ENCODE results near the gene CDH23.

The CDH23 gene

GRCh38 chr10:71717056-71717455 lies 320.3 kb downstream of the CDH23 start:
- Mint-ChIP-seq H3K27ac (peak overlapping the region; percentile 100), H3K36me3 (no peaks in the 10 kb centered on the region), H3K9me3 (no peaks in the 10 kb centered on the region), H3K4me1 (peaks cover 58% of the 10 kb centered on the region), H3K4me3 (no peak overlapping the region)
- no peak for DNase-seq (ENCODE audit: low spot score in 2 of 2)
- ATAC-seq, result no peak

DNA sequence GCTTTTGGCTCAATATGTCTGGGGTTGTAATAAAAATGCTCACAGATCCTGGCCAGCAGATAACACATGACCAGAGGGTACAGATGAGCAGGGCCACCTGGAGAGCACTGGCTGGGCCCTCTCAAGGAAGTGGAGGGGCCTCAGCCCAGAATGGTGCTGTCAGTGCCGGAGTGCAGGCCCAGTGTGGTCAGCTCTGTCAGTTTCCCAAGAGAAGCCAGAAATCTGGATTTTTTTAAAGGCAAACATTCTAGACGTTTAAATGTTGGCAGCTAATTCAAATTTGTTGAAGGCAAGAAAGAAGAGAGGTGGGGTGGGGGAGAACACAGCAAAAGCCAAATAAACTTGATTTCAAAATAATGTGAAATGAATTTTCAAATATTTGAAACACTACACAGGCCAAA lies 320.8 kb downstream of the CDH23 start:
- DNase-seq (ENCODE audit: low spot score in 2 of 2) (no peak), ATAC-seq (no peak)
- Mint-ChIP-seq H3K36me3 (no peaks in the 10 kb centered on the region), H3K27ac (peak overlapping the region; percentile 100), H3K4me3 (no peak overlapping the region), H3K9me3 (no peaks in the 10 kb centered on the region), H3K4me1 (peaks cover 60% of the 10 kb centered on the region)

DNA sequence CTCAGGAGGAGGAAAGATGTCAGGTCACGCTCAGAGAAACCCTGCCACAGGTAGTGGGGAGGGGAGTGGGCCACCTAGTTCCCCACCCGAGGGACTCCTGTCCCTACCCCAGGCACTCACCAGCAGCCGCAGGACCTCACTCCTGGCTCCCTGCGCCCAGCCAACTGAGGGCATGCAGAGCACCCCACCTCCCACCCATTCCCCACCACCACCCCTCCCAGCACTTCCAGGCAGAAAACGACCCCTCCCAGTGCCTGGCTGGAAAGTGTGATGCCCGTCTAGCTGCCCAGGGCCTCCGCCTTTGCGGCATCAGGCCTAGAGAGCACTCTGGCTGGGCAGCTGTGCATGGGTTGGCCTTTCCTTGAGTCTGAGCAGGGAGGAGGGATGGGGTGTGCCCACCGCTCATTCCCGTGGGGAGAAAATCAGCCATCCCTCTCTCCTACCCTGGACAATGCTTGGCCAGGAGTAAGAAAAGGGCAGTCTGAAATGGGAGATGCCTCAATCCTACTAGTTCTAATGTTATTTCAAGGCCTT lies 321.5 kb downstream of the CDH23 start:
- Mint-ChIP-seq H3K27ac (no peak overlapping the region), H3K9me3 (no peaks in the 10 kb centered on the region), H3K4me3 (no peak overlapping the region), H3K4me1 (peaks cover 60% of the 10 kb centered on the region), H3K36me3 (no peaks in the 10 kb centered on the region)
- DNase-seq (ENCODE audit: low spot score in 2 of 2), result no peak
- ATAC-seq, result no peak

- no peaks in the 10 kb centered on the region for H3K36me3 Mint-ChIP-seq
- H3K27ac Mint-ChIP-seq, result peak overlapping the region; percentile 48
- no peak overlapping the region for H3K4me3 Mint-ChIP-seq
- DNase-seq (ENCODE audit: low spot score in 2 of 2) (no peak), ATAC-seq (no peak)
- no peaks in the 10 kb centered on the region for H3K9me3 Mint-ChIP-seq
- H3K4me1 Mint-ChIP-seq, result peaks cover 60% of the 10 kb centered on the region
Measured at GRCh38 chr10:71719042-71719441, 322.3 kb downstream of the CDH23 start.

- DNase-seq (ENCODE audit: low spot score in 2 of 2) (no peak), ATAC-seq (no peak)
- Mint-ChIP-seq H3K4me1 (peaks cover 60% of the 10 kb centered on the region), H3K27ac (peak within 1 kb of the TSS; percentile 48), H3K36me3 (no peaks in the 10 kb centered on the region), H3K4me3 (no peak within 1 kb of the TSS), H3K9me3 (no peaks in the 10 kb centered on the region)
Measured at GRCh38 chr10:71719464-71720201, 322.9 kb downstream of the CDH23 start, which contains the start of gene C10orf105. Gene C10orf105, minus strand, starts transcription at chr10:71719778. Its CDS starts 3,441 bp downstream, at chr10:71716337.

- H3K4me3 Mint-ChIP-seq, result no peak overlapping the region
- ATAC-seq (no peak), DNase-seq (ENCODE audit: low spot score in 2 of 2) (no peak)
- H3K36me3 Mint-ChIP-seq, result no peaks in the 10 kb centered on the region
- H3K9me3 Mint-ChIP-seq, result no peaks in the 10 kb centered on the region
- peak overlapping the region; percentile 48 for H3K27ac Mint-ChIP-seq
- peaks cover 60% of the 10 kb centered on the region for H3K4me1 Mint-ChIP-seq
Measured at GRCh38 chr10:71720288-71720687, 323.6 kb downstream of the CDH23 start.

DNA sequence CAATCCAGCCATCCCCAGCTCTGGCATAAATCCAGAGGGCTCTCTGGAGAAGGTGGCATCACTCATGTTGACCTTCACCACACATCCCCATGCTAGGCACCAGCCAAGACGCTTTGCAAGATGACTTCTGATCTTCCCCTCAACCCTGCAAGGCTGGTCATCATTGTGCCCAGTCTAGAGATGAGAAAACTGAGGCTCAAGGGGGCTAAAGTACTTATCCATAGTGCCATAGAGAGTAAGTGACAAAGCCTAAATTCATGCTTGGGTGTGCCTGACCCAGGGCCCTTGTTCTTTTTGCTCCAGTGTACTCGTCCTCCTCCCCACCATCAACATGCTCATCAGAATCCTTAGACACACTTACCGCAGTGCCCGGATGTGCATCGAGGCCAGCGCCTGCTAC lies 324.6 kb downstream of the CDH23 start:
- no peaks in the 10 kb centered on the region for H3K9me3 Mint-ChIP-seq
- no peak overlapping the region for H3K4me3 Mint-ChIP-seq
- ATAC-seq (no peak), DNase-seq (ENCODE audit: low spot score in 2 of 2) (no peak)
- H3K27ac Mint-ChIP-seq, result peak overlapping the region; percentile 96
- peaks cover 60% of the 10 kb centered on the region for H3K4me1 Mint-ChIP-seq
- H3K36me3 Mint-ChIP-seq, result peaks cover 4% of the 10 kb centered on the region

- DNase-seq (ENCODE audit: low spot score in 2 of 2) (no peak), ATAC-seq (no peak)
- Mint-ChIP-seq H3K36me3 (peaks cover 7% of the 10 kb centered on the region), H3K4me3 (no peak overlapping the region), H3K27ac (peak overlapping the region; percentile 96), H3K4me1 (peaks cover 74% of the 10 kb centered on the region), H3K9me3 (no peaks in the 10 kb centered on the region)
Measured at GRCh38 chr10:71722849-71723248, 326.1 kb downstream of the CDH23 start.

DNA sequence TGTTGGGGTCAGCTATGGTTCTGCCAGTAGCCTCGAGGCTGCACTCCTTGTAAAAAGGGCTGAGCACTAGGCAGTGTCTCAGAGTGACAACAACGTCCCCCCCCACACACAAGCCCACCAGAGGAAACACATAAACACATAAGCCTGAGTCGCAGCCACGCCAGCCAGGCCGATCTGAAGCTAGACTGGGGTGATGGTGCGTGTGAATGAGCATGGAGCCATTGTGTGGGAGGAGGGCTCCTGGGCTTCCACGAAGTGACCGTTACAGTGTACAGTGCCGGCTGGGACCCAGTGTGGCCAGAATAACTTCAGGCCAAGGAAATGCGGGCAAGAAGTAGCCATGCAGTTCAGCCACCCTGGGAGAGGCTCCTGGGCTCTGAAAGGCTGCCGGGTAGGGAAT lies 326.6 kb downstream of the CDH23 start:
- Mint-ChIP-seq H3K27ac (peak overlapping the region; percentile 96), H3K4me1 (peaks cover 79% of the 10 kb centered on the region), H3K4me3 (peak overlapping the region; percentile 8), H3K36me3 (peaks cover 7% of the 10 kb centered on the region), H3K9me3 (no peaks in the 10 kb centered on the region)
- no peak for ATAC-seq
- DNase-seq (ENCODE audit: low spot score in 2 of 2), result no peak

DNA sequence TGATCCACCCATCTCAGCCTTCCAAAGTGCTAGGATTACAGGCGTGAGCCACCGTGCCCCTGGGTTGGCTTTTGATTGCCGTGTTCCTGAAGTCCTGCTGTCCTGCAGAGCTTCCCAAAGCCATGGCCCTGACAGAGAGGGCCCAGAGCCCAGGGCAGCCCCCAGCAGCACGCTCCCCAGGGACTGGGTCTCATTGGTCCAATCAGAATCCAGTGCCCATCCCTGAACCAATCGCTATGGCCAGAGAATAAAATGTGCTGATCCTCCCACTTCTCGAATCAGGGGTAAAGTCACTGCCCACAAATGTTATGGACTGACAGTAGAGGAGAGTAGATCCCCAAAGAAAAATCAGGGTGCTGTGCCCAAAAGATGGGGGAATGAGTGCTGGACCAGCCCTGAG lies 327.8 kb downstream of the CDH23 start:
- no peak overlapping the region for H3K4me3 Mint-ChIP-seq

DNA sequence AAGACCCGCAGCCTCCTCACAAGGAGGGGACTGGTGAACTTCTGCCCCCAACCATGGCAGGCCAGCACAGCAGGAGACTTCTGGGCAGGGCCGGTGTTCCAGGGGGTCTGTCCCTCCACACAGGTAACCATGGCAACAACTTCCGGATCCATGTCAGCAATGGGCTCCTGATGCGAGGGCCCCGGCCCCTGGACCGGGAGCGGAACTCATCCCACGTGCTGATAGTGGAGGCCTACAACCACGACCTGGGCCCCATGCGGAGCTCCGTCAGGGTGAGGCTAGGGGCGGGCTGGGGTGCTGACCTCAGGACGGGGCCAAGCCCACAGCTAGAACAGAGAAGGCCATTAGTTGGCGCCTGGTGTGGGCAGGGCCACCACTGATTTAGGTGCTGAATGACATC lies 328.5 kb downstream of the CDH23 start:
- ATAC-seq (no peak), DNase-seq (ENCODE audit: low spot score in 2 of 2) (no peak)
- peaks cover 7% of the 10 kb centered on the region for H3K36me3 Mint-ChIP-seq
- H3K27ac Mint-ChIP-seq, result peak overlapping the region; percentile 96
- peaks cover 91% of the 10 kb centered on the region for H3K4me1 Mint-ChIP-seq
- H3K9me3 Mint-ChIP-seq, result no peaks in the 10 kb centered on the region
- H3K4me3 Mint-ChIP-seq, result peak overlapping the region; percentile 67

More for the DNA sequence above, 327.8 kb downstream of the CDH23 start:
- ATAC-seq, result no peak
- peaks cover 7% of the 10 kb centered on the region for H3K36me3 Mint-ChIP-seq
- H3K27ac Mint-ChIP-seq, result peak overlapping the region; percentile 96
- no peaks in the 10 kb centered on the region for H3K9me3 Mint-ChIP-seq
- no peak for DNase-seq (ENCODE audit: low spot score in 2 of 2)
- peaks cover 89% of the 10 kb centered on the region for H3K4me1 Mint-ChIP-seq

GRCh38 chr10:71725998-71726579 lies 329.4 kb downstream of the CDH23 start:
- Mint-ChIP-seq H3K36me3 (peaks cover 7% of the 10 kb centered on the region), H3K4me1 (peaks cover 94% of the 10 kb centered on the region), H3K9me3 (no peaks in the 10 kb centered on the region), H3K4me3 (peak overlapping the region; percentile 67), H3K27ac (peak overlapping the region; percentile 96)
- DNase-seq (ENCODE audit: low spot score in 2 of 2) (peak; percentile 61 to 85), ATAC-seq (peak; percentile 84)

DNA sequence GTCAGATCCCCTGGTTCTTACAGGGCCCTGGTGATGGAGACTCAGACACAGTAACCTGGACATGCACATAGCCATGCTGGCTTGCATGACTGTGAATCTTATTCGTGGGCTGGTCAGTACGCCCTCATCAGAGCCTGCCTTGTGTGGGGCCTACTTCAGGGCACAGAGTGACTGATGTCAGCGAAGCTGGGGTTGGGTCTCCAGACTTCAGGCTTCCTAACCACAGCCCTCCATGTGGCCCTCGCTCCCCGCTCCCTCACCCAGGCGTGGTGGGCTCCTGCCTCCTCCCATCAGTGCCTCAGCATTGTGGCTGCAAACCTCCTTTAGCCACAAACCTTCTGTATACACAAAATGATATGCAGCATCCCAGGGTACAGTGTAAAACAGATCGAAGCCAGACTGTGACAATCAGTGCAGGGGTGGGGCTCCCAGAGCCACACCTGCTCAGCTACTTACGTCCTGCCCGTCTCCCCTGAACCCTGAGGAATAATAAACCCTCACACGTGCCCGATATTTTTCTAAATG lies 329.9 kb downstream of the CDH23 start:
- Mint-ChIP-seq H3K4me1 (peaks cover 95% of the 10 kb centered on the region), H3K36me3 (peaks cover 7% of the 10 kb centered on the region), H3K4me3 (peak overlapping the region; percentile 67), H3K9me3 (no peaks in the 10 kb centered on the region), H3K27ac (peak overlapping the region; percentile 96)
- DNase-seq (ENCODE audit: low spot score in 2 of 2) (peak in 1 of 2 donors; percentile 64), ATAC-seq (peak; percentile 52)

DNA sequence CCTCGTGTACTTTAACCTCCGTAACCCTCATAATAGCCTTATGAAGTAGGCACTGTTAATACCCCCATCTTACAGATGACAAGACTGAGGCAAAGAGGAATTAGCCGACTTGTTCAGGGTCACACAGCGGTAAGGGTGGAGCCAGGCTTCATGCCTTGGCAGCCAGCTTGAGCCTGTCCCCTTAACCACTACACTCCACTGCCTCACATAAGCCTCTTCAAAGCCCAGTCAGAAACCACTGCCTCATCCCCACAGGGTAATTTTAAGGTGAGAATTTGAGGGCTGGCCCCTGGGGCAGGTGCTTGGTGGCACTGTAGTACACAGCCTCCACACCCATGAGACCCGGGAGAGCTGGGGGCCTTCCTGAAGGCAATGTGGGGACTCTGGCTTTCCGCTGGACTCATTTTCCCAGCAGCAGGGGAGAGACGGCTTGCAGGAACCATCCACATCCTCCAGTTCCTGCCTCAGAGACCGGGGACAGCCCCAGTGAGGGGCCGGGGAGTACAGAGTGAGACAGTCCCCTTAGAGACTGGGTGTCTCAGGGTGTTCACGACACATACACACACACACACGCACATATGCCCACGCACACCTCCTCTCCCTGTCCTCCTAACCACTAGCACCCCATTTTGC lies 330.5 kb downstream of the CDH23 start:
- ATAC-seq (peak; percentile 59), DNase-seq (ENCODE audit: low spot score in 2 of 2) (peak in 1 of 2 donors; percentile 75)
- H3K9me3 Mint-ChIP-seq, result no peaks in the 10 kb centered on the region
- peaks cover 7% of the 10 kb centered on the region for H3K36me3 Mint-ChIP-seq
- H3K4me1 Mint-ChIP-seq, result peaks cover 95% of the 10 kb centered on the region
- H3K4me3 Mint-ChIP-seq, result peak overlapping the region; percentile 67
- H3K27ac Mint-ChIP-seq, result peak overlapping the region; percentile 96

All from stimulated activated effector memory CD8-positive, alpha-beta T cell treated with anti-CD3 and anti-CD28 coated beads, Interleukin-12 subunit alpha, Interleukin-12 subunit beta, amount 100 ng/mL, for 72 hours (primary cell).